Suprapubic skin (tissue), 4 donors: ENCODE measurements around the gene MYH14. TPM values are rescaled to one million over a fixed set of nuclear protein-coding genes. Genes with fewer than 3 reads are reported as not detected.

Experiments
- DNase-seq, 2 donors: peaks; one replicate each; pipeline ENCODE4 v3.0.0-alpha.2; 2019; ENCODE audit warnings: low spot score in 2 of 2
- H3K27ac ChIP-seq: fragments of 200-600 bp; sonication (generic); one replicate; pipeline ENCODE4 v1.5.1; 2019
- H3K27me3 ChIP-seq: fragments of 200-600 bp; sonication (generic); one replicate; pipeline ENCODE4 v1.5.1; 2019
- H3K36me3 ChIP-seq: fragments of 200-600 bp; sonication (generic); one replicate; pipeline ENCODE4 v1.5.1; 2019
- H3K4me1 ChIP-seq: fragments of 200-600 bp; sonication (generic); one replicate; pipeline ENCODE4 v1.5.1; 2019
- H3K4me3 ChIP-seq: fragments of 200-600 bp; sonication (generic); one replicate; pipeline ENCODE4 v1.5.1; 2019; ENCODE audit warnings: mild to moderate bottlenecking
- H3K9me3 ChIP-seq: fragments of 200-600 bp; sonication (generic); one replicate; pipeline ENCODE4 v1.5.1; 2019
- CTCF ChIP-seq, 2 donors: fragments of 200-600 bp in 1 of 2; fragments of 450-650 bp in 1 of 2; sonication (generic) in 1 of 2; IDR thresholded peaks; one replicate each; pipeline ENCODE4 v1.5.1; 2016 to 2019; ENCODE audit warnings: antibody characterized with exemption in 2 of 2, mild to moderate bottlenecking in 1 of 2, moderate library complexity in 1 of 2
- EP300 ChIP-seq: sonication (generic); formaldehyde crosslinking; IDR thresholded peaks from one replicate; pipeline ENCODE4 v1.6.1; 2017; ENCODE audit warnings: antibody characterized with exemption
- POLR2A ChIP-seq, 2 donors: fragments of 450-650 bp; IDR thresholded peaks; one replicate each; pipeline ENCODE4 v1.6.1; 2017; ENCODE audit warnings: antibody characterized with exemption in 2 of 2, mild to moderate bottlenecking in 2 of 2, moderate library complexity in 2 of 2
- POLR2AphosphoS5 ChIP-seq, 3 donors: sonication (generic); formaldehyde crosslinking; IDR thresholded peaks; one replicate each; pipeline ENCODE4 v1.6.1; 2017; ENCODE audit warnings: antibody characterized with exemption in 3 of 3
- WGBS: methylation state at CpG from one replicate; pipeline ENCODE4 v1.1.5; 2018; 5-methylcytosine and 5-hydroxymethylcytosine counted together
- total RNA-seq, 4 donors: library from RNA; depleted of rRNA; stranded (reverse); fragments of >200 nt; gene quantifications; one replicate each; pipeline ENCODE4 v1.1.0, GENCODE V29; 2016

Gene MYH14
- total RNA-seq, 4 donors from 2014 or later, result 84.8 to 116 (median 104) TPM

- Histone ChIP-seq H3K4me3 (peak overlapping the region; percentile 39), H3K4me1 (peaks cover 30% of the 10 kb centered on the region), H3K27me3 (peaks cover 48% of the 10 kb centered on the region), H3K36me3 (no peaks in the 10 kb centered on the region), H3K9me3 (no peaks in the 10 kb centered on the region), H3K27ac (peak overlapping the region; percentile 79)
- TF ChIP-seq POLR2A (IDR thresholded peaks at IDR 0.05), result no peak
- no peak for TF ChIP-seq POLR2AphosphoS5 (IDR thresholded peaks at IDR 0.05)
- no peak for TF ChIP-seq CTCF (IDR thresholded peaks at IDR 0.05)
- no peak for TF ChIP-seq EP300
- 17% methylated on average over 6 of the region's 12 CpGs for WGBS
- peak in 1 of 2 donors; percentile 70 for DNase-seq
Observed at GRCh38 chr19:50205681-50206138, 2.3 kb downstream of the MYH14 start.

- TF ChIP-seq POLR2A (IDR thresholded peaks at IDR 0.05), result no peak
- no peak for TF ChIP-seq CTCF (IDR thresholded peaks at IDR 0.05)
- TF ChIP-seq EP300, result no peak
- no peak for TF ChIP-seq POLR2AphosphoS5 (IDR thresholded peaks at IDR 0.05)
- H3K4me1 ChIP-seq, result peaks cover 30% of the 10 kb centered on the region
- no peak overlapping the region for H3K4me3 ChIP-seq
- H3K9me3 ChIP-seq, result no peaks in the 10 kb centered on the region
- no peak for DNase-seq
- no peaks in the 10 kb centered on the region for H3K36me3 ChIP-seq
- no peak overlapping the region for H3K27ac ChIP-seq
- WGBS, result 71% methylated on average over 6 of the region's 6 CpGs
- peaks cover 44% of the 10 kb centered on the region for H3K27me3 ChIP-seq
Observed at GRCh38 chr19:50206191-50206590, 2.8 kb downstream of the MYH14 start.

GRCh38 chr19:50207730-50208129, 4.3 kb downstream of the MYH14 start:
- H3K27ac ChIP-seq, result no peak overlapping the region
- H3K4me3 ChIP-seq, result no peak overlapping the region
- H3K36me3 ChIP-seq, result peaks cover 2% of the 10 kb centered on the region
- H3K27me3 ChIP-seq, result peaks cover 32% of the 10 kb centered on the region
- H3K4me1 ChIP-seq, result peaks cover 30% of the 10 kb centered on the region
- WGBS, result 82% methylated on average over 2 of the region's 2 CpGs
- no peaks in the 10 kb centered on the region for H3K9me3 ChIP-seq
- TF ChIP-seq POLR2A (IDR thresholded peaks at IDR 0.05) (no peak), CTCF (IDR thresholded peaks at IDR 0.05) (no peak), POLR2AphosphoS5 (IDR thresholded peaks at IDR 0.05) (no peak), EP300 (no peak)
- no peak for DNase-seq

GRCh38 chr19:50209131-50209530, 5.7 kb downstream of the MYH14 start:
- Histone ChIP-seq H3K4me1 (peaks cover 16% of the 10 kb centered on the region), H3K27me3 (peaks cover 18% of the 10 kb centered on the region), H3K9me3 (no peaks in the 10 kb centered on the region), H3K4me3 (no peak overlapping the region), H3K36me3 (peaks cover 2% of the 10 kb centered on the region), H3K27ac (no peak overlapping the region)
- no peak for DNase-seq
- TF ChIP-seq POLR2A (IDR thresholded peaks at IDR 0.05) (no peak), POLR2AphosphoS5 (IDR thresholded peaks at IDR 0.05) (no peak), CTCF (IDR thresholded peaks at IDR 0.05) (no peak), EP300 (no peak)
- WGBS, result 86% methylated on average over 7 of the region's 7 CpGs

GRCh38 chr19:50210425-50210824, 7.0 kb downstream of the MYH14 start:
- Histone ChIP-seq H3K27me3 (peaks cover 6% of the 10 kb centered on the region), H3K27ac (no peak overlapping the region), H3K9me3 (no peaks in the 10 kb centered on the region), H3K4me3 (no peak overlapping the region), H3K4me1 (peaks cover 14% of the 10 kb centered on the region), H3K36me3 (peaks cover 2% of the 10 kb centered on the region)
- TF ChIP-seq EP300 (no peak), POLR2A (IDR thresholded peaks at IDR 0.05) (no peak), CTCF (IDR thresholded peaks at IDR 0.05) (no peak), POLR2AphosphoS5 (IDR thresholded peaks at IDR 0.05) (no peak)
- no peak for DNase-seq
- WGBS, result 95% methylated on average over 44 of the region's 46 CpGs
